ENCODE measurements around the gene GOLGA6L9. TPM values are rescaled to one million over a fixed set of nuclear protein-coding genes. Genes with fewer than 3 reads are reported as not detected.
"Not testable (repeated sequence)": the region's sequence is repeated elsewhere in the genome, so short reads cannot be mapped to it uniquely, and the experiment has no call there.

The GOLGA6L9 gene
- total RNA-seq, 3 donors from 2014 or later (not counting 1 experiment from before 2014, with no cell fraction given): 1.5 to 4.3 (median 3.6) TPM

DNA sequence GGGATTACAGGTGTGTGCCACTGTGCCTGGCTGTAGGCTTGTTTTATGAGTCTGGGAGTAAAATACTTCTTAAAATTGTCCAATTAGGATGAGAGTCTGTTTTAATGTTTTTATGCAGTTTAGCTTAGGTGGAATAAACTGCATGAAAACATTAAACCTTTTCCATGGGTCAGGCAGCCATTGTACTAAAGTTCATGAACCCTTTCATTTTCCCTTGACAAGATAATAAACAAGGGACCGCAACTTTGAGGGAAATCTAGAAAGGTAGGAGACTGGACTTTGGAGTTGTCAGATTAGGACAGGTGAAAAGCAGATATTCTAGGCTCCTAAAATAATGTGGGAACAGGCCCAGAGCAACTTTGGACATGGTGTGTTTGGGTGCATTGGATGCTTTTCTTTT lies 27.3 kb upstream of the GOLGA6L9 start:
- H3K4me3 ChIP-seq (ENCODE audit: low read length); H3K36me3 ChIP-seq (ENCODE audit: control insufficient read depth, insufficient read depth, low read length); H3K9me3 Mint-ChIP-seq; H3K36me3 Mint-ChIP-seq; H3K4me1 ChIP-seq (ENCODE audit: control insufficient read depth, insufficient read depth, low read length); ATAC-seq; H3K9me3 ChIP-seq (ENCODE audit: control insufficient read depth, insufficient read depth, low read length); H3K27me3 Mint-ChIP-seq (ENCODE audit: low read depth in 2 of 2); DNase-seq; H3K27ac ChIP-seq (ENCODE audit: low read length); H3K4me3 Mint-ChIP-seq; H3K27ac Mint-ChIP-seq; intact Hi-C loops (cut with micrococcal nuclease); H3K27me3 ChIP-seq (ENCODE audit: control insufficient read depth, insufficient read depth, low read length): not testable (repeated sequence)
- H3K4me1 Mint-ChIP-seq: peaks cover 10 to 11% of the 10 kb centered on the region in 2 donors
- no CpG with 5 or more reads among the region's 1 CpG for WGBS (ENCODE audit: insufficient coverage)

DNA sequence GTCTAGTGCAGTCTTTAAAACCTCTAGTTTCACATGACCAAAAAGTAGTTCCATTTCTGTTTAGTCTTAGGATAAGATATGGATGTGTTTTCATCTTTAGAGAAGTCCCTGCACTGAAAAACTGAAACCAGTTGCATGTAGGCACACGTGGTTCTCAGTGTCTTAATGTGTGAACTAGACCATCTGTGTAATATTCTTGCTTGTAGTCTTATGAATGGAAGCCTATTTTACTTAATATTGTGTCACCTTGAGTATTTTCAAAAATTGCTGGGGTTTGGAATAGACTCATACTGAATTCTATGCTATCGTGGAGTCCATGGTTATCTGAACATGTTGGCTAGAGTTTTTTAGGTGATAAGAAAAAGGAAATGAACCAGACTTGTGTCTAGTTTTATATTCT lies 23.4 kb upstream of the GOLGA6L9 start:
- H3K36me3 ChIP-seq (ENCODE audit: control insufficient read depth, insufficient read depth, low read length); H3K4me1 ChIP-seq (ENCODE audit: control insufficient read depth, insufficient read depth, low read length); H3K9me3 Mint-ChIP-seq; H3K27ac ChIP-seq (ENCODE audit: low read length); H3K27ac Mint-ChIP-seq; H3K4me3 ChIP-seq (ENCODE audit: low read length); H3K27me3 Mint-ChIP-seq (ENCODE audit: low read depth in 2 of 2); H3K4me3 Mint-ChIP-seq; ATAC-seq; H3K9me3 ChIP-seq (ENCODE audit: control insufficient read depth, insufficient read depth, low read length); H3K36me3 Mint-ChIP-seq; intact Hi-C loops (cut with micrococcal nuclease); H3K27me3 ChIP-seq (ENCODE audit: control insufficient read depth, insufficient read depth, low read length); H3K4me1 Mint-ChIP-seq; DNase-seq: not testable (repeated sequence)
- WGBS (ENCODE audit: insufficient coverage): 52% methylated on average over 2 of the region's 2 CpGs

DNA sequence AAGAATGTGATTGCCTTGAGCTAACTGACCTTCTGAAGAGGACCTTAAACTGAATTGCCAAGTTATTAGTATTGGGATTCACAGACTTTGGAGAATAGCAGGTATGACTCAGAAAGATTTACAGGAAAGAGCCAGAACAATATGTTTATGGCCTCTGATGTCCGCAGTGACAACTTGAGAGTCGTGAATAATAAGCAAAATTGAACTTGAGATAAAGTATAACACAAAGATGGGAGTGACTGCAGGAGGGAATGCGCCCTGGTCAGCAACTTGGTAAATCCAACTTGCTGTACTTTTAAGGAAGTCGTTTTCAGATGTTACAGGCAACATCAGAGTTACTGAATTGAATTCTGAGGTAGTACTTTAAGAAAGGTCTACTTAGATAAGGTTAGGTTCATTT lies 19.3 kb upstream of the GOLGA6L9 start:
- H3K36me3 Mint-ChIP-seq; H3K36me3 ChIP-seq (ENCODE audit: control insufficient read depth, insufficient read depth, low read length); DNase-seq; H3K27me3 Mint-ChIP-seq (ENCODE audit: low read depth in 2 of 2); H3K9me3 Mint-ChIP-seq; H3K4me1 ChIP-seq (ENCODE audit: control insufficient read depth, insufficient read depth, low read length); H3K4me3 ChIP-seq (ENCODE audit: low read length); intact Hi-C loops (cut with micrococcal nuclease); H3K4me1 Mint-ChIP-seq; ATAC-seq; H3K4me3 Mint-ChIP-seq; H3K27ac Mint-ChIP-seq; H3K9me3 ChIP-seq (ENCODE audit: control insufficient read depth, insufficient read depth, low read length); H3K27ac ChIP-seq (ENCODE audit: low read length); H3K27me3 ChIP-seq (ENCODE audit: control insufficient read depth, insufficient read depth, low read length): not testable (repeated sequence)
- 55% methylated on average over 4 of the region's 4 CpGs for WGBS (ENCODE audit: insufficient coverage)

- H3K4me1 ChIP-seq (ENCODE audit: control insufficient read depth, insufficient read depth, low read length); H3K27ac Mint-ChIP-seq; H3K27me3 Mint-ChIP-seq (ENCODE audit: low read depth in 2 of 2); H3K9me3 ChIP-seq (ENCODE audit: control insufficient read depth, insufficient read depth, low read length); H3K9me3 Mint-ChIP-seq; H3K4me1 Mint-ChIP-seq; H3K36me3 ChIP-seq (ENCODE audit: control insufficient read depth, insufficient read depth, low read length); H3K36me3 Mint-ChIP-seq; intact Hi-C loops (cut with micrococcal nuclease); H3K27me3 ChIP-seq (ENCODE audit: control insufficient read depth, insufficient read depth, low read length); H3K4me3 ChIP-seq (ENCODE audit: low read length); H3K4me3 Mint-ChIP-seq; DNase-seq; ATAC-seq; H3K27ac ChIP-seq (ENCODE audit: low read length): not testable (repeated sequence)
- WGBS (ENCODE audit: insufficient coverage): no CpG with 5 or more reads among the region's 1 CpG
These were observed 18.0 kb upstream of the GOLGA6L9 start for GRCh38 chr15:82411595-82411994.

DNA sequence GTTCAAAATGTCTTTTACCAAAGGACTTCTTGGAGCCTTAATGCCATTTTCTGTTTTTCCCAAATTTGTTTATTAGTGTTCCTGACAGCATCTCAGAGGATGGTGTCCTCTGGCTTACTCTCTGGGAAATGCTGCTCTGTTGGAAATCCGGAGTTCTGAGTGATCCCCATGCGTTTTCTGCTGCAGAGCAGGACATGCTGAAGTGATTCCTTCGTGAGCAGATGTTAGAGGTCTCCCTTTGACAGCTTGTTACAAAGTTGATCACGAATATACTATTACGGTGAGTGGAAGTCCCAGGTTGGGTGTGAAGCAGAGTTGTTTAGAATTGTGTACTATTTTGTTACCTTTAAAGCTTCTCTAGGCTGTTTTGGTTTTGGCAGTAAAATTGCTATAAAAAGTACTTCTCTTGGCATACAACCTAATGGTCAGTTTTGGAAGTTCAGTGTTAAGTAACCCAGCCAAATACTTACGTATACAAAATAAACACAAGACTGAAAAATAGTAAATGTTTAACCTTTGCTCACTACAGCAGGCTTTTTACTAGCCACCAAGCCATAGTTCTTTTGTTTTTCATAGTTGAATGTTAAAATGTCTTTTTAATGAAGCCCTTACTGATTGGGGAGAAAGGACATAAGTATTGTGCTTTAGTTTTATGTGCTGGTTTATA lies 15.0 kb upstream of the GOLGA6L9 start:
- H3K27ac Mint-ChIP-seq; H3K4me1 ChIP-seq (ENCODE audit: control insufficient read depth, insufficient read depth, low read length); H3K9me3 ChIP-seq (ENCODE audit: control insufficient read depth, insufficient read depth, low read length); H3K36me3 ChIP-seq (ENCODE audit: control insufficient read depth, insufficient read depth, low read length); DNase-seq; ATAC-seq; H3K27me3 Mint-ChIP-seq (ENCODE audit: low read depth in 2 of 2); H3K4me1 Mint-ChIP-seq; H3K9me3 Mint-ChIP-seq; H3K27me3 ChIP-seq (ENCODE audit: control insufficient read depth, insufficient read depth, low read length); H3K36me3 Mint-ChIP-seq; intact Hi-C loops (cut with micrococcal nuclease); H3K4me3 ChIP-seq (ENCODE audit: low read length); H3K27ac ChIP-seq (ENCODE audit: low read length); H3K4me3 Mint-ChIP-seq: not testable (repeated sequence)
- 91% methylated on average over 6 of the region's 6 CpGs for WGBS (ENCODE audit: insufficient coverage)

GRCh38 chr15:82420516-82420915 lies 9.1 kb upstream of the GOLGA6L9 start:
- H3K27me3 ChIP-seq (ENCODE audit: control insufficient read depth, insufficient read depth, low read length); H3K36me3 Mint-ChIP-seq; ATAC-seq; H3K27ac Mint-ChIP-seq; H3K9me3 ChIP-seq (ENCODE audit: control insufficient read depth, insufficient read depth, low read length); H3K36me3 ChIP-seq (ENCODE audit: control insufficient read depth, insufficient read depth, low read length); H3K4me3 Mint-ChIP-seq; intact Hi-C loops (cut with micrococcal nuclease); H3K27ac ChIP-seq (ENCODE audit: low read length); H3K4me1 Mint-ChIP-seq; H3K9me3 Mint-ChIP-seq; H3K4me1 ChIP-seq (ENCODE audit: control insufficient read depth, insufficient read depth, low read length); H3K4me3 ChIP-seq (ENCODE audit: low read length); DNase-seq; H3K27me3 Mint-ChIP-seq (ENCODE audit: low read depth in 2 of 2): not testable (repeated sequence)
- 78% methylated on average over 2 of the region's 2 CpGs for WGBS (ENCODE audit: insufficient coverage)

DNA sequence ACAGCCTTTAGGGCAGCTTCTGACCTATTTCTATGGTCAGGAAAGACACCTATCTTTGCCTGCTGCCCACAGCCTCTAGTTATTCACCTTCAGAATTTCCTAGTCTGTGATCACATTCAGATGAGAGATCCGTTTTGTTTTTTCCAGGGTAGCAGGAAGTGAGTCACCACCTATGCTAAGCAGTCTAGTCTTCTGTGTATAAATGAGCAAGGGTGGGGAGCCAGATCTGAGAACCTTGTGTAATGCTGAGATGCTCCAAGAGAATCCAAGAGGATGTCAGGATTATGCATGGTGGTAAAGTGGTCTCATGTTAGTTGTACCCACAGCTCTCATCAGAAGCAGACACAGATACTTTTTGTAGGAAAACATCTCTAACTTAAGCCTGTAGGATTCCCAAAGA lies 8.7 kb upstream of the GOLGA6L9 start:
- ATAC-seq; H3K4me3 Mint-ChIP-seq; H3K36me3 ChIP-seq (ENCODE audit: control insufficient read depth, insufficient read depth, low read length); H3K4me1 ChIP-seq (ENCODE audit: control insufficient read depth, insufficient read depth, low read length); H3K27me3 ChIP-seq (ENCODE audit: control insufficient read depth, insufficient read depth, low read length); H3K9me3 Mint-ChIP-seq; H3K4me1 Mint-ChIP-seq; H3K9me3 ChIP-seq (ENCODE audit: control insufficient read depth, insufficient read depth, low read length); H3K36me3 Mint-ChIP-seq; DNase-seq; H3K27ac Mint-ChIP-seq; H3K4me3 ChIP-seq (ENCODE audit: low read length); H3K27ac ChIP-seq (ENCODE audit: low read length); H3K27me3 Mint-ChIP-seq (ENCODE audit: low read depth in 2 of 2); intact Hi-C loops (cut with micrococcal nuclease): not testable (repeated sequence)
- WGBS (ENCODE audit: insufficient coverage): no CpG with 5 or more reads among the region's 1 CpG

- no CpG with 5 or more reads among the region's 1 CpG for WGBS (ENCODE audit: insufficient coverage)
These were observed 2.5 kb upstream of the GOLGA6L9 start for GRCh38 chr15:82427117-82427516.

More at GRCh38 chr15:82427117-82427516, 2.5 kb upstream of the GOLGA6L9 start:
- H3K27ac ChIP-seq (ENCODE audit: low read length); ATAC-seq; DNase-seq; H3K36me3 Mint-ChIP-seq; H3K27me3 Mint-ChIP-seq (ENCODE audit: low read depth in 2 of 2); H3K4me3 ChIP-seq (ENCODE audit: low read length); H3K27me3 ChIP-seq (ENCODE audit: control insufficient read depth, insufficient read depth, low read length); H3K27ac Mint-ChIP-seq; H3K4me3 Mint-ChIP-seq; H3K4me1 ChIP-seq (ENCODE audit: control insufficient read depth, insufficient read depth, low read length); H3K9me3 Mint-ChIP-seq; intact Hi-C loops (cut with micrococcal nuclease); H3K36me3 ChIP-seq (ENCODE audit: control insufficient read depth, insufficient read depth, low read length); H3K4me1 Mint-ChIP-seq; H3K9me3 ChIP-seq (ENCODE audit: control insufficient read depth, insufficient read depth, low read length): not testable (repeated sequence)

Data from natural killer cell (primary cell).